VCaP (cell line): ENCODE data around the gene TMEM117.

Experiments
- H3K27ac ChIP-seq: fragments of 450-650 bp; 2 replicates; pipeline ENCODE4 v1.5.1; 2017
- CTCF ChIP-seq: fragments of 450-650 bp; conservative IDR thresholded peaks from 2 replicates; pipeline ENCODE4 v1.5.1; 2017; ENCODE audit warnings: mild to moderate bottlenecking, moderate library complexity

TMEM117 gene

DNA sequence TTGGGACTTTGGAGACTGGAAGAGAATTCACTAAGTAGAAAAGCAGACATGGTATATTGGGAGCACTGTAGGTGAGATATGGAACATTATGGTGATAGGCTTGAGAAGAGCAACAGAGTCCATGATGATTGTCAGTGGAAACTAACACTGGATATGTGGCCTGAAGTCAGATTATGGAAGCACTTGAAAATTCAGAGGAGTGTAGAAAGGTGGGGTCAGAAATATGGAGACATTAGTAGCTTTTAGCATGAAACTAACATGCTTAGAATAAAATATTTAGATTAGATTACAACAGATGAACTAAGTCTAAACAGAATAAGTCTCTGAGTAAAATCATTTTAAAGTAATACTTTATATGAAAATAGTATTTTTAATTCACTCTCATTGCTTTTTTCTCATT lies 499.1 kb downstream of the TMEM117 start:
- TF ChIP-seq CTCF, result no peak
- no peak overlapping the region for H3K27ac ChIP-seq

GRCh38 chr12:44336577-44336976 lies 500.7 kb downstream of the TMEM117 start:
- no peak for TF ChIP-seq CTCF
- H3K27ac ChIP-seq, result no peak overlapping the region

GRCh38 chr12:44342371-44342770 lies 506.5 kb downstream of the TMEM117 start:
- H3K27ac ChIP-seq, result no peak overlapping the region
- no peak for TF ChIP-seq CTCF

- no peak overlapping the region for H3K27ac ChIP-seq
- no peak for TF ChIP-seq CTCF
Observed at GRCh38 chr12:44347145-44347544, 511.3 kb downstream of the TMEM117 start.

DNA sequence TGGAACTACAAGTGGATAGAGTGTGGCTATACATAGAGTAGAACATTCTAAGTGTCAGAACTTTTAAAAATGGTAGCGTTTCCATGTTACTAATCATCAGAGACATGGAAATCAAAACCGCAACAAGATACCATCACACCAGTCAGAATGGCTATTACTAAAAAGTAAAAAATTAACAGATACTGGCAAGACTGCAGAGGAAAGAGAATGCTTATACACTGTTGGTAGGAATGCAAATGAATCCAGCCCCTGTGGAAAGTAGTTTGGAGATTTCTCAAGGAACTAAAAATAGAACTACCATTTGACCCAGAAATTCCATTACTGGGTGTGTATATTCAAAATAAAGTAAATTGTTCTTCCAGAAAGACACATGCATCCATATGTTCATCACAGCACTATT lies 521.6 kb downstream of the TMEM117 start:
- no peak overlapping the region for H3K27ac ChIP-seq
- TF ChIP-seq CTCF, result no peak

- H3K27ac ChIP-seq, result no peak overlapping the region
- TF ChIP-seq CTCF, result no peak
Observed at GRCh38 chr12:44358636-44359035, 522.8 kb downstream of the TMEM117 start.

DNA sequence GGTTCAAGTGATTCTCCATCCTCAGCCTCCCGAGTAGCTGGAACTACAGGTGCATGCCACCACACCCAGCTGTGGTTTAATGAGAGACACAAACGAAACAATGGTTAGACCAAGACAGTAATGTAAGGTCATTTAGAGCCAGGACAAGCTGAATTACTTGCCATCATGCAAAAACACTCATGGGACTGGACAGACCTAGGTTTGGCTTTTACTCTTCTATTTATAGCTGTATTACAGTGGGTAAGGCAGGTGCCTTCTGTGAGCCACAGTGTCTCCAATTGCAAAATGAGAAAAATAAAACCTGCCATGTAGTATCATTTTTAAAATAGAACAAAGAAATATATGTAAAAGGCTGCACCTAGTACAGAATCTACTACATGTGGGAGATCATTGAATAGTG lies 527.1 kb downstream of the TMEM117 start:
- TF ChIP-seq CTCF, result no peak
- H3K27ac ChIP-seq, result no peak overlapping the region

GRCh38 chr12:44367136-44367535 lies 531.3 kb downstream of the TMEM117 start:
- no peak overlapping the region for H3K27ac ChIP-seq
- TF ChIP-seq CTCF, result no peak
